ENCODE data around the gene RFX1.

GRCh38 chr19:13995878-13996765 lies 10.0 kb downstream of the RFX1 start:
- TF ChIP-seq CEBPB (IDR thresholded peaks at IDR 0.05) (no peak), YY1 (IDR thresholded peaks at IDR 0.05; ENCODE audit: low read depth) (no peak), TAF1 (IDR thresholded peaks at IDR 0.05; ENCODE audit: low read depth) (no peak), TEAD4 (IDR thresholded peaks at IDR 0.05) (no peak), EP300 (IDR thresholded peaks at IDR 0.05; ENCODE audit: borderline replicate concordance) (no peak), NFIC (IDR thresholded peaks at IDR 0.05) (no peak)
- TF ChIP-seq, protein P1, sequence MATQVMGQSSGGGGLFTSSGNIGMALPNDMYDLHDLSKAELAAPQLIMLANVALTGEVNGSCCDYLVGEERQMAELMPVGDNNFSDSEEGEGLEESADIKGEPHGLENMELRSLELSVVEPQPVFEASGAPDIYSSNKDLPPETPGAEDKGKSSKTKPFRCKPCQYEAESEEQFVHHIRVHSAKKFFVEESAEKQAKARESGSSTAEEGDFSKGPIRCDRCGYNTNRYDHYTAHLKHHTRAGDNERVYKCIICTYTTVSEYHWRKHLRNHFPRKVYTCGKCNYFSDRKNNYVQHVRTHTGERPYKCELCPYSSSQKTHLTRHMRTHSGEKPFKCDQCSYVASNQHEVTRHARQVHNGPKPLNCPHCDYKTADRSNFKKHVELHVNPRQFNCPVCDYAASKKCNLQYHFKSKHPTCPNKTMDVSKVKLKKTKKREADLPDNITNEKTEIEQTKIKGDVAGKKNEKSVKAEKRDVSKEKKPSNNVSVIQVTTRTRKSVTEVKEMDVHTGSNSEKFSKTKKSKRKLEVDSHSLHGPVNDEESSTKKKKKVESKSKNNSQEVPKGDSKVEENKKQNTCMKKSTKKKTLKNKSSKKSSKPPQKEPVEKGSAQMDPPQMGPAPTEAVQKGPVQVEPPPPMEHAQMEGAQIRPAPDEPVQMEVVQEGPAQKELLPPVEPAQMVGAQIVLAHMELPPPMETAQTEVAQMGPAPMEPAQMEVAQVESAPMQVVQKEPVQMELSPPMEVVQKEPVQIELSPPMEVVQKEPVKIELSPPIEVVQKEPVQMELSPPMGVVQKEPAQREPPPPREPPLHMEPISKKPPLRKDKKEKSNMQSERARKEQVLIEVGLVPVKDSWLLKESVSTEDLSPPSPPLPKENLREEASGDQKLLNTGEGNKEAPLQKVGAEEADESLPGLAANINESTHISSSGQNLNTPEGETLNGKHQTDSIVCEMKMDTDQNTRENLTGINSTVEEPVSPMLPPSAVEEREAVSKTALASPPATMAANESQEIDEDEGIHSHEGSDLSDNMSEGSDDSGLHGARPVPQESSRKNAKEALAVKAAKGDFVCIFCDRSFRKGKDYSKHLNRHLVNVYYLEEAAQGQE (IDR thresholded peaks at IDR 0.05; ENCODE audit: low read depth): no peak
- TF ChIP-seq, protein P2, sequence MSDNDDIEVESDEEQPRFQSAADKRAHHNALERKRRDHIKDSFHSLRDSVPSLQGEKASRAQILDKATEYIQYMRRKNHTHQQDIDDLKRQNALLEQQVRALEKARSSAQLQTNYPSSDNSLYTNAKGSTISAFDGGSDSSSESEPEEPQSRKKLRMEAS (IDR thresholded peaks at IDR 0.05): no peak

Data from Ishikawa (cell line).